Activated CD8-positive, alpha-beta memory T cell treated with anti-CD3 and anti-CD28 coated beads, Interleukin-2, amount 10 ng/mL, durations not matched to agents 7 days and 5 days (primary cell): ENCODE results near the gene ARL6IP4. TPM values are rescaled to one million over a fixed set of nuclear protein-coding genes. Genes with fewer than 3 reads are reported as not detected.

Source experiments
- ATAC-seq: fragments of 150-1000 bp; cut with Tn5 transposase; one replicate; pipeline ENCODE4 v1.10.0; 2021; ENCODE audit warnings: moderate library complexity
- CTCF ChIA-PET: fragments of 350-600 bp; sonication (Branson Sonifier 250); formaldehyde crosslinking; loops from one replicate; lab custom pipeline; 2021; ENCODE audit warnings: antibody characterized with exemption; lab: Charles Lee
- DNase-seq: peaks from one replicate; pipeline ENCODE4 v3.0.0-alpha.2; 2020
- H3K27ac Mint-ChIP-seq: one replicate; pipeline ENCODE4 v1.8.0; 2021; ENCODE audit warnings: mild to moderate bottlenecking, mixed read lengths
- H3K27me3 Mint-ChIP-seq: one replicate; pipeline ENCODE4 v1.8.0; 2021; ENCODE audit warnings: mixed read lengths
- H3K36me3 Mint-ChIP-seq: one replicate; pipeline ENCODE4 v1.8.0; 2021; ENCODE audit warnings: mild to moderate bottlenecking, mixed read lengths
- H3K4me1 Mint-ChIP-seq: one replicate; pipeline ENCODE4 v1.8.0; 2021; ENCODE audit warnings: mixed read lengths
- H3K4me3 Mint-ChIP-seq: one replicate; pipeline ENCODE4 v1.8.0; 2021; ENCODE audit warnings: mild to moderate bottlenecking, moderate library complexity, mixed read lengths
- H3K9me3 Mint-ChIP-seq: one replicate; pipeline ENCODE4 v1.8.0; 2022; ENCODE audit warnings: low read depth, mixed read lengths
- total RNA-seq, 2 experiments: library from RNA; stranded (reverse); gene quantifications; one replicate each; pipeline ENCODE4 v1.2.3, GENCODE V29; 2021

ARL6IP4 gene
- total RNA-seq, 2 experiments from 2014 or later, result 169 to 216 TPM

DNA sequence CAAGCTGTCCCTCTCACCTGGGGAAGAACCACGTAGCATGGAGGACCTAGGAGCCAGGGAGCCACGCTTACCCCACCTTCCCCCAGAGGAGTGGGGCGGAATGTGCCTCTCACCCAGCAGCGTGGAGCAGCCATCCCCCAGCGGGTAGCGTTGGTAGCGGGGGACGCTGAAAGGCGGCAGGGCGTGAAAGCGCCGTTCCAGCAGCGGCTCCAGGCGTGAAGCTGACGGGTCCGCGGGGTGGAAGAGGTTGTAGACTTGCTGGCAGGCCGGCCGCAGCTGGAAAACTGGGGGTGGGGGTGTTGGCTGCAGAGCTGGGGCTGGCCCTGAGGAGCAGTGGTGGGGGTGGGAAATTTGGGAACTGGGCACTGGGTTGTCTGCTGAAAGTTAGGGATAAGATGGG is 11.9 kb downstream of the ARL6IP4 start:
- H3K4me3 Mint-ChIP-seq, result no peak overlapping the region
- no peaks in the 10 kb centered on the region for H3K9me3 Mint-ChIP-seq
- no peaks in the 10 kb centered on the region for H3K36me3 Mint-ChIP-seq
- DNase-seq (no peak), ATAC-seq (no peak)
- H3K27me3 Mint-ChIP-seq, result no peaks in the 10 kb centered on the region
- H3K4me1 Mint-ChIP-seq, result peaks cover 6% of the 10 kb centered on the region
- CTCF ChIA-PET, result no interaction called here
- no peak overlapping the region for H3K27ac Mint-ChIP-seq

DNA sequence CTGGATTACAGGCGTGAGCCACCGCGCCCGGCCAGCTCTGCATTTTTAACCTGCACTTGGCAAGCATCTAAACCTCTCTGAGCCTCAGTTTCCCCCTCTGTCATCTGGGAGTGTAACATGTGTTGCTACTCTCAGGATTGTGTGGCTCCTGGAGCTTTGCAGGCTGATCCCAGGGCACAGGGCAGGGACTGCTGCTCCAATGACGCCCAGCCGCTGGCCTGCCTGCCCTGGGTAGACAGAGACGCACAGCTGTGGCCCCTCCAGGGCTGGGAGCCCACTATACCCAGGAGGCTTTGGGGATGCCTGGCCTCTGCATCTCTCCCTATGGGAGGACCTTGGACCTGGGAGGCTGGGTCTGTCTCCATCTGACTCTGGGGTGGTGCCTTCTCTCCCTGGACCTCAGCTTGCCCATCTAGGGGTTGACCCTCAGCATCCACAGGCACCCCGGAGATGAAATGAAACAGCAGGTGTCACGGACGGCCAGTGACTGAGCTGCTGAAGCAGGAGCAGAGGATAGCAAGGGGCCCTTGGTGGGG is 13.7 kb downstream of the ARL6IP4 start:
- DNase-seq, result no peak
- CTCF ChIA-PET, result interaction anchor here (0.6 to 0.8 kb wide), 2 partner anchors 15 to 293 kb away, joined by 3 read pairs; no protein-coding TSS in a partner anchor
- Mint-ChIP-seq H3K9me3 (no peaks in the 10 kb centered on the region), H3K27ac (no peak overlapping the region), H3K4me3 (no peak overlapping the region), H3K4me1 (peaks cover 6% of the 10 kb centered on the region), H3K36me3 (no peaks in the 10 kb centered on the region), H3K27me3 (no peaks in the 10 kb centered on the region)
- ATAC-seq, result no peak

- Mint-ChIP-seq H3K27me3 (no peaks in the 10 kb centered on the region), H3K4me3 (no peak overlapping the region), H3K27ac (no peak overlapping the region), H3K9me3 (no peaks in the 10 kb centered on the region), H3K36me3 (no peaks in the 10 kb centered on the region), H3K4me1 (peaks cover 6% of the 10 kb centered on the region)
- ATAC-seq (no peak), DNase-seq (no peak)
- CTCF ChIA-PET, result interaction anchor here (0.8 kb wide), 1 partner anchor 16 kb away, joined by 3 read pairs; no protein-coding TSS in a partner anchor
Observed at GRCh38 chr12:122994781-122995502, 14.5 kb downstream of the ARL6IP4 start.

DNA sequence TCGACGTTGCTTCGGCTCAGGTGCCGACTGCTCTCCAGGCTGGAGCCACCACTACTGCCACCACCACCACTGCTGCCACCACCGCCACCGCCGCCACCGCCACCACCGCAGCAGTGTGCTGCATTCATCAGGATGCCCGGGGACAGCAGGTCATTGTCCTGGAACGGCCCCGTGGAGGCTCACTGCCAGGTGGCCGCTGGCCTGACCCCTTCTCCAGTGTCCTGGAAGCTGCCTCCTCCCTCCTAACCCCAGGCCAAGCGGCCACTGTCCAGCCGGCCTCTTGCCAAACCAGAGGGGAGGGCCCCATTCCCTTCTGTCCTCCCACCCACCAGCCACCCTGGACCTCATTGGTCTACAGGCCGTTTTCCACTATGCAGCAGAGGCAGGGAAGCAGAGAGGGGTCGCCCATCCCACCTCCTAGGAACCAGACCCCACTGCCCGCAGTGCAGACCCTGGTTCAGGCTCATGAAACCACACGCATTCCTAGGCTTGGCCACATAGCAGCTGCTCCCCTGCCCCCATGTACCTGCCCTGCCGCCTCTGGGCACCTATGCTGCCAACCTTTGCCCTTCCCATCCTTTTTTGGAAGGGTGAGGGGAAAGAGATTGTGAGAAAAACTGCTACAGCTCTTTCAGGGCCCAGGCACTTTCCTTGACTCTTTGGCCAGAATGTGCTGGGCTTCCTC is 15.2 kb downstream of the ARL6IP4 start:
- Mint-ChIP-seq H3K4me3 (no peak overlapping the region), H3K9me3 (no peaks in the 10 kb centered on the region), H3K27ac (no peak overlapping the region), H3K4me1 (peaks cover 6% of the 10 kb centered on the region), H3K27me3 (no peaks in the 10 kb centered on the region), H3K36me3 (no peaks in the 10 kb centered on the region)
- no peak for ATAC-seq
- no peak for DNase-seq
- CTCF ChIA-PET, result no interaction called here

GRCh38 chr12:122996188-122996601 is 15.7 kb downstream of the ARL6IP4 start:
- CTCF ChIA-PET, result no interaction called here
- Mint-ChIP-seq H3K4me1 (peaks cover 6% of the 10 kb centered on the region), H3K27me3 (no peaks in the 10 kb centered on the region), H3K27ac (no peak overlapping the region), H3K4me3 (no peak overlapping the region), H3K9me3 (no peaks in the 10 kb centered on the region), H3K36me3 (no peaks in the 10 kb centered on the region)
- no peak for ATAC-seq
- DNase-seq, result no peak

- CTCF ChIA-PET, result interaction anchor here (1.1 kb wide), 1 partner anchor 15 kb away, joined by 3 read pairs; no protein-coding TSS in a partner anchor
- H3K36me3 Mint-ChIP-seq, result no peaks in the 10 kb centered on the region
- DNase-seq (no peak), ATAC-seq (no peak)
- H3K4me3 Mint-ChIP-seq, result no peak overlapping the region
- no peaks in the 10 kb centered on the region for H3K27me3 Mint-ChIP-seq
- no peaks in the 10 kb centered on the region for H3K9me3 Mint-ChIP-seq
- peaks cover 6% of the 10 kb centered on the region for H3K4me1 Mint-ChIP-seq
- H3K27ac Mint-ChIP-seq, result no peak overlapping the region
Observed at GRCh38 chr12:122996621-122997342, 16.3 kb downstream of the ARL6IP4 start.

DNA sequence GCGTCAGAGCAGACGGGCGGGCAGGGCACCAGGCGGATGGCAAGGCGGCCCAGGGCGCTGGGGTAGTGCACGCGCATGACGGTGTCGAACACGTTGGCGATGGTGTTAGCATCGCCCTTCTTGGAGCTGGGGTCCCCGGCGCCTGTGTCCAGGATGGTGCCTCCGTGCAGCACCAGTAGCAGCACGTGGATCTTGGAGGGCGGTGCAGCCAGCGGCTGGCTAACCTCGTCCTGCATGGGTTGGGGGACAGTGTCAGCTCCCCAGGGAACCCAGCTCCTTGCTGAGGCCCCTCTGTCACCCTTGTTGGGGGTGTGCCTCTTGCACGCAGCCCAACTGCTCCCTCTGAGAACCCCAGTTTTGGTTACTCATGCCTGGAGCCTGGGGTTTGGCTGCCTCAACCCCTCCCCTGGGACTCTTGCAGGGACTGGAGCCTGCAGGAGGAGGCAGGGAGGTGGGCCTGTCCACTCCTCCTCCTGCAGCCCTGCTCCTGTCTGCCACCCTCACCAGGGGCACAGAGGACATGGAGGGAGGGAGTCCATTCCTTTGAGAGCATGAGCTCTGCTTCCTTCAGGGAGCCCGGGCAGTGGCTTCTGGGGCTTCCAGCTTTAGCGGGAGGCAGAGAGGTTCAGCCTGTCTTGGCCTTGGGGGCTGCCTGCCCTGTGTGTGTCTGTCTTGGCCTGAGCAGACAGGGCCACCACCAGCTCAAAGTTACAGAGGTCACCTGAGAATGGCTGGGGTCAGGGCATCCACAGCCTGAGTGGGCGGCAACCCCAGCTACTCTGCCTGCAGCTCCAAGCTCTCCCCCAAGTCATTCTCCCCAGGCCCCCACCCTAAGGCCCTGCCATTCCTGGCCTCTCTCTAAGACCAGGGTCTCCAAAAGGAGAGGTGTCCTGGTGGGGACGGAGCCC is 17.1 kb downstream of the ARL6IP4 start:
- Mint-ChIP-seq H3K27me3 (no peaks in the 10 kb centered on the region), H3K4me1 (peaks cover 6% of the 10 kb centered on the region), H3K27ac (no peak overlapping the region), H3K9me3 (no peaks in the 10 kb centered on the region), H3K36me3 (no peaks in the 10 kb centered on the region), H3K4me3 (no peak overlapping the region)
- DNase-seq (no peak), ATAC-seq (no peak)
- CTCF ChIA-PET, result interaction anchor here (1.1 kb wide), 1 partner anchor 16 kb away, joined by 3 read pairs; no protein-coding TSS in a partner anchor

DNA sequence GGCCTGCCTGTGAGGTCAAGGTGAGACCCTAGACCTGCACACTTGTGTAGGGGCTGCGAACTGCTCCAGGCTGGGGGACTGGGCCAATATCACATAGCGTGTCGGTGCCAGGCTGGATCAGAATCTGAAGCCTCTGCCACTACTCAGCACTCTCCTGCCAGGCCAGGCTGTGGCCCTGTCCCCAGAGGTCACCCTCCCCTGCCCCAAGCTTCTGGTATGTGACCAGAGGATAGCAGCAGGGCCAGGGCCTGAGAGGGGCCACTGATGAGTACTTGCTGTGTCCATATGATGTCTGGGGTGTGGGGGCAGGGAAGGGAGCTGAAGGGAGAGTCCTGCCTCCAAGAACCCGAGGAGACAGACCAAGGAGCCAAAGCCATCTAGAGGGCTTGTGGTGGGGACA is 17.8 kb downstream of the ARL6IP4 start:
- no peak for ATAC-seq
- no peak overlapping the region for H3K4me3 Mint-ChIP-seq
- no peak overlapping the region for H3K27ac Mint-ChIP-seq
- no peaks in the 10 kb centered on the region for H3K36me3 Mint-ChIP-seq
- no peak for DNase-seq
- CTCF ChIA-PET, result no interaction called here
- no peaks in the 10 kb centered on the region for H3K27me3 Mint-ChIP-seq
- no peaks in the 10 kb centered on the region for H3K9me3 Mint-ChIP-seq
- H3K4me1 Mint-ChIP-seq, result peaks cover 4% of the 10 kb centered on the region

- Mint-ChIP-seq H3K27me3 (no peaks in the 10 kb centered on the region), H3K4me3 (no peak overlapping the region), H3K27ac (no peak overlapping the region), H3K9me3 (no peaks in the 10 kb centered on the region), H3K36me3 (no peaks in the 10 kb centered on the region), H3K4me1 (no peaks in the 10 kb centered on the region)
- DNase-seq (no peak), ATAC-seq (no peak)
- CTCF ChIA-PET, result no interaction called here
Observed at GRCh38 chr12:122999196-122999946, 18.9 kb downstream of the ARL6IP4 start.

GRCh38 chr12:122999986-123000420 is 19.5 kb downstream of the ARL6IP4 start:
- Mint-ChIP-seq H3K4me1 (no peaks in the 10 kb centered on the region), H3K27ac (no peak overlapping the region), H3K4me3 (no peak overlapping the region), H3K27me3 (no peaks in the 10 kb centered on the region), H3K9me3 (no peaks in the 10 kb centered on the region), H3K36me3 (no peaks in the 10 kb centered on the region)
- ATAC-seq (no peak), DNase-seq (no peak)
- CTCF ChIA-PET, result no interaction called here

DNA sequence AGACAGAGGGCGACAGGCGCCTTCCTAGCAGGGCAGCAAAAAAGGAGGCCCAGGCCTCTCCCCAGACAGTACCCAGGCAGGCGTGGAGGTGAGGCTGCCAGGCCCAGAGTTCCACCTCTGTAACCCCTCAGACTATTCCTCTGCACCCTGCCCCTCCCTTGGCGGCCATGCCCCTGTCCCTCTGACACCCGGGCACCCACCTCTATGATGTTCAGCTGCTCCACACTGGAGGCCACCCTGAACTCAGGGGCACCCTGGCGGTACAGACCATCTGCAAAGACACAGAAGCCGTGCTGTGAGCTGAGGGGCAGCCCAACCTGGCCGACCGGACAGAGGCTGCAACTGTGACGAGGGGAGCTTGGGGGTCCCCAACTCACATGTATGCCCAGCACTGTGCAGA is 20.1 kb downstream of the ARL6IP4 start:
- ATAC-seq, result no peak
- CTCF ChIA-PET, result no interaction called here
- Mint-ChIP-seq H3K27me3 (no peaks in the 10 kb centered on the region), H3K4me3 (no peak overlapping the region), H3K27ac (no peak overlapping the region), H3K4me1 (no peaks in the 10 kb centered on the region), H3K9me3 (no peaks in the 10 kb centered on the region), H3K36me3 (no peaks in the 10 kb centered on the region)
- DNase-seq, result no peak

DNA sequence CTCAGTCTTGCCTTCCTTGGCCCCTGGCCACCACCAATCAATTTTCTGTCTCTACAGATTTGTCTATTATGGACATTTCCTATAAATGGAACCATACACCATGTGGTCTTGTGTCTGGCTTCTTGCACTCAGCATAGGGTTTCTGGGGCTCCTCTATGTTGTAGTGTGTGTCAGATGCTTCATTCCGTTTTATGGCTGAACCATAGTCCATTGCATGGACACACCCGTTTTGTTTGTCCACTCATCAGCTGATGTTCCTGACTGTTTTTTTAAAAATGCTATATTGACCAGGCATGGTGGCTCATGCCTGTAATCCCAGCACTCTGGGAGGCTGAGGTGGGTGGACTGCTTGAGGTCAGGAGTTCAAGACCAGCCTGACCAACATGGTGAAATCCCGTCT is 21.0 kb downstream of the ARL6IP4 start:
- no peaks in the 10 kb centered on the region for H3K4me1 Mint-ChIP-seq
- H3K9me3 Mint-ChIP-seq, result no peaks in the 10 kb centered on the region
- H3K27me3 Mint-ChIP-seq, result no peaks in the 10 kb centered on the region
- CTCF ChIA-PET, result no interaction called here
- no peaks in the 10 kb centered on the region for H3K36me3 Mint-ChIP-seq
- ATAC-seq (no peak), DNase-seq (no peak)
- no peak overlapping the region for H3K4me3 Mint-ChIP-seq
- H3K27ac Mint-ChIP-seq, result no peak overlapping the region
